Esophagus mucosa (tissue), 1 donor: ENCODE measurements around the gene QRFP. TPM values are rescaled to one million over a fixed set of nuclear protein-coding genes. Genes with fewer than 3 reads are reported as not detected.

Experiments
- ATAC-seq: fragments of 200-7000 bp; cut with Tn5 transposase; one replicate; pipeline ENCODE4 v1.9.1; 2020
- total RNA-seq: library from RNA; stranded (reverse); gene quantifications from one replicate; pipeline ENCODE4 v1.2.4, GENCODE V29; 2023
- donor health status: DM: yes; HTN: yes; CAD: no.

The QRFP gene
- total RNA-seq, 1 donor from 2014 or later = not detected

GRCh38 chr9:130933114-130934046 is 36.8 kb upstream of the QRFP start:
- ATAC-seq = no peak

- ATAC-seq = no peak
Measured at GRCh38 chr9:130932255-130933079, 35.9 kb upstream of the QRFP start.

- ATAC-seq = no peak
Measured at GRCh38 chr9:130931508-130932254, 35.1 kb upstream of the QRFP start.

DNA sequence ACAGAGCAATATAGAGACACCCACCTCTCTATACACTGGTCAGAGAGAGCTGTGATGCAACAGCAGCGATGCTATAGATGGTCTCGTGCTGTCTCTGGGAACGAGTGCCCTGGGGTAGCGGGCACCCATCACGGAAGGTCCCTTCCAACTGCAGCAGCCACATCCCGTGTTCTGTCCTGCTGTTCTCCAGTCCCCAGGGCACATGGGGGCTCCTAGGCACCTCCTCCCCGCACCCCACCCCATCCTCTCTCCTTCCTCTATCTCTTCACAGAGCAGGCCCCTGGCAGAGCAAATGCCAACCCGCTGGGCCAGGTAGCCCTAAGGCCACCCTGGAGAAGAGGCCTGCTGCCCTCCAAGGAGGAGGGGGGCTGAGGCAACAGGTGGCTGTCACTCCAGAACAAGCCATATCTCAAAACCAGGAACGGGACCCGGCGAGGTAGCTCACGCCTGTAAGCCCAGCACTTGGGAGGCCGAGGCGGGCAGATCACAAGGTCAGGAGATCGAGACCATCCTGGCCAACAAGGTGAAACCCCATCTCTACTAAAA is 34.3 kb upstream of the QRFP start:
- ATAC-seq = no peak

DNA sequence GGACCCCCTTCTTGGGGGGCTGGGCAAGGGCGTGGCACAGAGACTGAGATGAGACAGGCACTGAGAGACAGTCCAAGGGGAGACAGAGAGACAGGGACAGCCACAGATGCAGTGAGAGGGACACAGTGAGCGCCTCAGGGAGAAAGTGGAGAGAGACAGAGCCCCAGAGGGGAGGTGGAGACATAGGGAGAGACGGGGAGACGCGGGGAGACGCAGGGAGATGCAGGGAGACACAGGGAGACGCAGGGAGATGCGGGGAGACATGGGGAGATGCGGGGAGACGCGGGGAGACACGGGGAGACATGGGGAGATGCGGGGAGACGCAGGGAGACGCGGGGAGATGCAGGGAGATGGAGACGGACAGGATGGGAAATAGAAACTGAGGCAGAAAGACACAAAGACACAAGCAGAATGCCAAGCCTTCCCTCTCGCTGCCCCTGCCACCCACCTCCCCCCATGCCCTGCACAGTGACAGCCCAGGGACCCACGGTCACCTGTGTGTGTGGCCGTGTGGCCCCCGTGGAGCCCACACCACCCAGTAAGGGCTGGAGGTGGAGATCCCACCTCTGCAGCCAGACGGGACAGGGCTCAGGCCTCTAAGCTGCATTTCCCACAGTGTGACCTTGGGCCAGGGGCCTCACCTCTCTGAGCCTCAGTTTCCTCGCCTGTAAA is 33.7 kb upstream of the QRFP start:
- ATAC-seq = no peak

- ATAC-seq = no peak
Measured at GRCh38 chr9:130929571-130930038, 33.0 kb upstream of the QRFP start.

DNA sequence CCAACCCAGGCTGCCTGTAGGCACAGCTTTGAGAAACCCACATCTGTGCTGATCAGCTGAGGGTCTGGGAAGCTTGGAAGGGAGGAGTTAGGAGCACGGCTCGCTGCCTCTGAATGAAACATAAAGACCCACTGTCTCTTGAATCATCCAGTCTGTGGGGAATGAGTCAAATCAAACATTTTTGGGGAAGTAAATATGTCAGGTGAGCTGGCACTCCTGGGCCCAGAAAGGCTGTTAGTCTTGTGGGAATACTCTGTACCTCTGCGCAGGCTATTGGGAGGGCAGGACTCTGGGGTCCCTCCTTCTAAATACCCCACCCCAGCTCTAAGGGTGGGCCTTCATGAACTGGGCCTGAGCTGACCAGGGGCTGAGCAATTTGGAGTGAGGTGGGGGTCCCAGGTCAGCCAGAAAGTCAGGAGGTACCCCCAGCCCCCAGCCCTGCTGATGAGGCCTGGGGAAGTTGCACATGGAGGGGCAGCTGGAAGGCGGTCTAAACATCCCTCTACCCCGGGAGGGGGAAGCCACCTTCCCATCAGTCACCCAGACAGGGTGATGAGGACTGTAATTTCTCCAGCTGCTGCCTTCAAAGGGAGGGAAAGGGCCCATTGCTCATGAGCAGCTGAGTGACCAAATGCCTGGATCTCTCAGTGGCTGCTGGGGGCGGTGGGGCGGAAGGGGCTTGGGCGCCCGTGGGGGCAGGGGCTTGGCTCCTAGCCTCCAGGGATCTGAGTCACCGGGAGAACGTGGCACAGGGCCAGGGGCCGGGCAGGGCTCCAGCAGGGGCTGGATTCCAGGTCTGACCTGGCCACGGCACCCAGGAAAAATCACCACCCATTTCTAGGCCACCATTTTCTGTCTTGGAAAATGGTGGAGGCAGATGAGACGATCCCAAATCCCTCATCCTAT is 31.6 kb upstream of the QRFP start:
- ATAC-seq = peak; percentile 50

GRCh38 chr9:130927338-130927737 is 30.7 kb upstream of the QRFP start:
- ATAC-seq = no peak

DNA sequence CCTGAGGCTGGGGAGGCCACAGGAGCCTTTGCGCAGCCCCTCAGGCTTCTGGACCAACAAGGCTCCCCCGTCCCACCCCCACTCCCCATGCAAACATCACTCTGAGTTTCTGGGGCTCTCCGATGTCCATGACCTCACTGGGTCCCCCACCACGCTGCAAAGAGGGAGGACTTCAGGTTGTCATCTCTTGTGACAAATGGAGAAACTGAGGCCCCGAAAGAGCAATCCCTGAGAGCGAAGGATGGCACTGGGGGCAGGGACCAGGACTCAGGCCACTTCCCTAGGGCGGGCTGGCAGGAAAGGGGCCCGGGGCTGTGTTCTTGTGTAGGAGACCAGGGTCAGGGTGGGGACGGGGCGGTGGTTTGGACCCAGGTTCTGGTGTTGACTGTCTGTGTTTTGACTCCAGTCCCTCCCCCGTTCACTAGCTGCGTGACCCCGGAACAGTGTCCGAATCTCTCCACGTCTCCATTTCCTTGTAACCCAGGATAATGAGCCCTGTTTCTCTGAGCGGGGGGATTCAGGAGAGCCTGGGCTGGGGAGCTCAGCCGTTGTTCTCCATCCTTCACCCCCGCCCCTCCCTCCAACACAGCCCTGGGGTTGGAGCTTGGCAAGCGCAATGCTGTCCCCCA is 28.6 kb upstream of the QRFP start:
- no peak for ATAC-seq

GRCh38 chr9:130924448-130924788 is 27.8 kb upstream of the QRFP start:
- no peak for ATAC-seq

- ATAC-seq = no peak
Measured at GRCh38 chr9:130923611-130924447, 27.2 kb upstream of the QRFP start.

DNA sequence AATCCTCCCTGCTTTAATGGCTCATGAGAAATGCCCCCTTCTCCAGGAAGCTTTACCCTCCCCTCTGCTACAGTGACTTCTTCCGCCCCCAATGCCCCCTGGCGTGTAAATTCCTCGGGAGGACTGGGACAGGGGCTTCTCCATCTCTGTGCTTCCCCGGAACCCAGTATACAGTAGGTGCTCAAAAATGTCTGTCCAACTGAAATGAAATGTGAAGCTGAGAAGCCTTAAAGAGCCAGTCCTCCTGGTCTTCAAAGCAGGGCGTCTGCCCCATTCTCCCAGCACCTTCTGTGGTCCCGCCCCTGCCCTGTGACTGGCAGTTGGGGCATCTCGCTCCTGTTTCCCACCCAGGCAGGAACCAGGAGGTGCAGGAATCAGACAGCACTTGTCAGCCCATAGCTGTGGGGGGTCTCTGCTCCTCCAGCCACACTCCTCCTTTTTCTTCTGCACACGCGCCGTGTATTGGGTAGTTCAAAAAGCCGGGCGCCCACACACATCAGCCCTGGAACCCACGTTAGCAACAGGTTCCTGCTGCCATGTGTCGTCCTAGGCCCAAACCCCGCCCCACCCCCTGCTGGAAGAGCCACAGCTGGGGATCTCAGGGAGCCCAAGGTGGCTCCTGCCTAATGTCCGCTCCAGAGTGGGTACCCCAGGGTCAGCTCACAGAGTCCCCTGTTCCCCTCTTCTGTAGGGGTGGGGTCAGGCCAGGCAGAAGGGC is 26.4 kb upstream of the QRFP start:
- no peak for ATAC-seq

- no peak for ATAC-seq
Measured at GRCh38 chr9:130921989-130922892, 25.6 kb upstream of the QRFP start.

- ATAC-seq = no peak
Measured at GRCh38 chr9:130921300-130921988, 24.8 kb upstream of the QRFP start.

GRCh38 chr9:130920762-130921299 is 24.2 kb upstream of the QRFP start:
- no peak for ATAC-seq

- no peak for ATAC-seq
Measured at GRCh38 chr9:130920233-130920632, 23.6 kb upstream of the QRFP start.
